Liver (tissue), 9 donors: ENCODE measurements around the gene RORC. TPM values are rescaled to one million over a fixed set of nuclear protein-coding genes. Genes with fewer than 3 reads are reported as not detected.

ENCODE experiments used
- DNase-seq: peaks from one replicate; pipeline ENCODE4 v3.0.0-alpha.2; 2017; ENCODE audit warnings: low spot score
- H3K27ac ChIP-seq, 2 donors: one replicate each; pipeline ENCODE4 v1.7.0; 2013; ENCODE audit warnings: inconsistent platforms in 2 of 2, low read length in 2 of 2, control low read depth in 1 of 2, low read depth in 1 of 2, mild to moderate bottlenecking in 1 of 2
- H3K27me3 ChIP-seq, 4 donors: one replicate each; pipeline versions ENCODE4 v1.6.1 to v1.7.0; 2013; ENCODE audit warnings: low read length in 3 of 4, inconsistent platforms in 1 of 4, mild to moderate bottlenecking in 1 of 4, moderate library complexity in 1 of 4; ENCODE audit not compliant: control insufficient read depth in 4 of 4, insufficient read depth in 4 of 4
- H3K36me3 ChIP-seq, 4 donors: one replicate each; pipeline versions ENCODE4 v1.6.1 to v1.7.0; 2013; ENCODE audit warnings: low read length in 3 of 4, mild to moderate bottlenecking in 3 of 4, low read depth in 1 of 4, moderate library complexity in 1 of 4; ENCODE audit not compliant: control insufficient read depth in 4 of 4, insufficient read depth in 3 of 4
- H3K4me1 ChIP-seq, 4 donors: one replicate each; pipeline versions ENCODE4 v1.6.1 to v1.7.0; 2013; ENCODE audit warnings: low read length in 3 of 4, mild to moderate bottlenecking in 3 of 4, moderate library complexity in 1 of 4; ENCODE audit not compliant: control insufficient read depth in 4 of 4, insufficient read depth in 4 of 4
- H3K4me3 ChIP-seq, 3 donors: one replicate each; pipeline versions ENCODE4 v1.6.1 to v1.7.0; 2013; ENCODE audit warnings: low read length in 3 of 3, control low read depth in 1 of 3, low read depth in 1 of 3, mild to moderate bottlenecking in 1 of 3
- H3K9ac ChIP-seq, 2 donors: one replicate each; pipeline ENCODE4 v1.7.0; 2013; ENCODE audit warnings: low read length in 2 of 2, mild to moderate bottlenecking in 2 of 2, moderate library complexity in 2 of 2, control low read depth in 1 of 2, low read depth in 1 of 2
- H3K9me3 ChIP-seq, 4 donors: one replicate each; pipeline versions ENCODE4 v1.6.1 to v1.7.0; 2013; ENCODE audit warnings: low read length in 3 of 4; ENCODE audit not compliant: control insufficient read depth in 4 of 4
- CTCF ChIP-seq: fragments of 150-350 bp; IDR thresholded peaks from 2 replicates; pipeline ENCODE4 v1.5.1; 2017; ENCODE audit warnings: improper control_type of control experiment, low read depth, low read length; ENCODE audit not compliant: missing input control
- EGR1 ChIP-seq, 2 donors: IDR thresholded peaks; 2 replicates each; pipeline ENCODE4 v1.6.1; 2016 to 2018; ENCODE audit warnings: antibody characterized with exemption in 2 of 2, low read depth in 2 of 2
- FOXA1 ChIP-seq: IDR thresholded peaks from 2 replicates; pipeline ENCODE4 v1.6.1; 2016; ENCODE audit warnings: antibody characterized with exemption
- FOXA2 ChIP-seq: IDR thresholded peaks from 2 replicates; pipeline ENCODE4 v1.6.1; 2016; ENCODE audit warnings: antibody characterized with exemption
- GABPA ChIP-seq, 2 donors: IDR thresholded peaks in 1 of 2; conservative IDR thresholded peaks in 1 of 2; 2 replicates each; pipeline ENCODE4 v1.6.1; 2016; ENCODE audit warnings: antibody characterized with exemption in 2 of 2, mild to moderate bottlenecking in 1 of 2, moderate library complexity in 1 of 2
- HNF4G ChIP-seq: IDR thresholded peaks from 2 replicates; pipeline ENCODE4 v1.6.1; 2016; ENCODE audit warnings: antibody characterized with exemption
- JUND ChIP-seq, 2 donors: IDR thresholded peaks; 2 replicates each; pipeline ENCODE4 v1.6.1; 2016; ENCODE audit warnings: antibody characterized with exemption in 2 of 2
- MAX ChIP-seq: IDR thresholded peaks from 2 replicates; pipeline ENCODE4 v1.6.1; 2016; ENCODE audit warnings: antibody characterized with exemption
- NR2F2 ChIP-seq: IDR thresholded peaks from 2 replicates; pipeline ENCODE4 v1.6.1; 2016; ENCODE audit warnings: antibody characterized with exemption
- RAD21 ChIP-seq, 2 donors: IDR thresholded peaks; 2 replicates each; pipeline ENCODE4 v1.6.1; 2016; ENCODE audit warnings: antibody characterized with exemption in 2 of 2, mild to moderate bottlenecking in 2 of 2
- REST ChIP-seq: IDR thresholded peaks from 2 replicates; pipeline ENCODE4 v1.6.1; 2016; ENCODE audit warnings: antibody characterized with exemption, mild to moderate bottlenecking
- RXRA ChIP-seq, 2 donors: IDR thresholded peaks; 2 replicates each; pipeline ENCODE4 v1.6.1; 2017 to 2018; ENCODE audit warnings: antibody characterized with exemption in 2 of 2, mild to moderate bottlenecking in 1 of 2
- SP1 ChIP-seq: IDR thresholded peaks from 2 replicates; pipeline ENCODE4 v1.6.1; 2018; ENCODE audit warnings: antibody characterized with exemption, mild to moderate bottlenecking
- YY1 ChIP-seq: IDR thresholded peaks from 2 replicates; pipeline ENCODE4 v1.6.1; 2016; ENCODE audit warnings: antibody characterized with exemption, mild to moderate bottlenecking
- WGBS: extraction: QIAGEN DNeasy Blood & Tissue Kit; methylation state at CpG from one replicate; pipeline ENCODE4 v1.1.7; 2013; 5-methylcytosine and 5-hydroxymethylcytosine counted together
- polyA plus RNA-seq, 2 donors: library from polyadenylated mRNA; stranded (reverse) in 1 of 2; unstranded in 1 of 2; fragments of 200-250 nt in 1 of 2; fragments of >200 nt in 1 of 2; fragmentation: Nextera tagmentation in 1 of 2; extraction: Ambion mirVana in 1 of 2; gene quantifications; one replicate each; pipeline versions ENCODE4 v1.2.1 to v1.2.3, GENCODE V29; 2013 to 2015
- total RNA-seq, 2 donors: library from RNA; depleted of rRNA; stranded (reverse); fragments of >200 nt; gene quantifications; one replicate each; pipeline ENCODE4 v1.2.3, GENCODE V29; 2014
- TF ChIP-seq, protein P1 (sequence below): IDR thresholded peaks from 2 replicates; pipeline ENCODE4 v1.6.1; 2016; ENCODE audit warnings: antibody characterized with exemption
- donor health status: healthy.
- donor health status: healthy.
- donor health status: healthy.
- donor health status: healthy.
- donor health status: healthy.

Gene RORC
- total and polyA plus RNA-seq, 4 donors, result 2.9 to 59.2 (median 13.0) TPM

DNA sequence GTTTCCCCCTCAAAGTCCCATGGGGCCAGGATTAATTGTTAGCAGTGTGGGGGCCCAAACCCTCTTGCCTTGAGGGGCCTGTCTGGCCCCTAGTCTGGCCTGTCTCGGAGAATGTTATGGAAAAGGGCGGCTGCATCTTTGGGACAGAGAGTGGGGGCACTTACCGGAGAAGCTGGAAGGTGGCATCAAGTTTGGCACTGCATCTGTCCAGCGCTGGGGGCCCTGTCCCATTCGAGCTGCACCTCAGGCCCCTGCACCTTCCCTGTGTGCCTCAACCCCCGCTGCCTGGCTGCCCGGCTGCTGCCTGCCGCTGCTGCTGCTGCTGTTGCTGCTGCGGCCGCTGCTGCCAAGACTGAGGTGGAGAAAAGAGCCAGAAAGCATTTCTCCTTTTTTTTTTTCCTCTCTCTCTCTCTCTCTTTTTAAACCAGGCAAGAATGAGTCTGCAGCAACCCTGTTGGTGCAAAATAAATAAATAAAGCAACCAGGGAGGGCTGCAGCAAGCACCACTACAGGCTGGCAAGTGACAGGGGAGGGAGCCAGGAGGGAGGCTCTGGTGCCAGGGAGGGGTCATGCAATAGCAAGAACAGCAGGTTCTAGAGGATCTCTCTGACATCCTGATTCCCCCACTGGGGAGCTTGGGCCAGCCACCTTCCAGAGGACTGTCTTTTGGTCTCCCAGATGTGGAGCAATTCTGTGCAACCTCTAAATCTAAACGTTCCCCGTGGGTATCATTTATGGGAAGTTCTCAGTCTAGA, 26.4 kb downstream of the RORC start, which contains the start of gene LINGO4:
TSS of gene LINGO4 (minus strand) at position 354 of the 755 bp plus-strand sequence. CDS start 2,715 bp downstream, outside the sequence.
- no peak for TF ChIP-seq YY1
- no peak for TF ChIP-seq FOXA1
- TF ChIP-seq RAD21 (IDR thresholded peaks at IDR 0.05), result no peak
- TF ChIP-seq MAX, result no peak
- TF ChIP-seq REST, result no peak
- no peak for TF ChIP-seq CTCF
- no peak for TF ChIP-seq JUND (IDR thresholded peaks at IDR 0.05)
- TF ChIP-seq HNF4G, result no peak
- TF ChIP-seq GABPA (IDR thresholded peaks at IDR 0.05 in 1 of 2, conservative IDR thresholded peaks at IDR 0.05 in 1 of 2), result no peak
- TF ChIP-seq SP1, result no peak
- no peak for TF ChIP-seq NR2F2
- TF ChIP-seq, protein P1, sequence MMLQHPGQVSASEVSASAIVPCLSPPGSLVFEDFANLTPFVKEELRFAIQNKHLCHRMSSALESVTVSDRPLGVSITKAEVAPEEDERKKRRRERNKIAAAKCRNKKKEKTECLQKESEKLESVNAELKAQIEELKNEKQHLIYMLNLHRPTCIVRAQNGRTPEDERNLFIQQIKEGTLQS, result no peak
- no peak for TF ChIP-seq EGR1 (IDR thresholded peaks at IDR 0.05; ENCODE audit: low read depth in 2 of 2)
- TF ChIP-seq FOXA2, result no peak
- TF ChIP-seq RXRA (IDR thresholded peaks at IDR 0.05), result no peak
- Histone ChIP-seq H3K36me3 (peaks cover 0 to 28% (median 23%) of the 10 kb centered on the region in 4 donors), H3K4me1 (no peaks in the 10 kb centered on the region), H3K9ac (no peak within 1 kb of the TSS), H3K9me3 (no peaks in the 10 kb centered on the region), H3K27me3 (no peaks in the 10 kb centered on the region), H3K4me3 (no peak within 1 kb of the TSS), H3K27ac (no peak within 1 kb of the TSS)
- DNase-seq, result no peak
- WGBS, result 47% methylated on average over 12 of the region's 12 CpGs

DNA sequence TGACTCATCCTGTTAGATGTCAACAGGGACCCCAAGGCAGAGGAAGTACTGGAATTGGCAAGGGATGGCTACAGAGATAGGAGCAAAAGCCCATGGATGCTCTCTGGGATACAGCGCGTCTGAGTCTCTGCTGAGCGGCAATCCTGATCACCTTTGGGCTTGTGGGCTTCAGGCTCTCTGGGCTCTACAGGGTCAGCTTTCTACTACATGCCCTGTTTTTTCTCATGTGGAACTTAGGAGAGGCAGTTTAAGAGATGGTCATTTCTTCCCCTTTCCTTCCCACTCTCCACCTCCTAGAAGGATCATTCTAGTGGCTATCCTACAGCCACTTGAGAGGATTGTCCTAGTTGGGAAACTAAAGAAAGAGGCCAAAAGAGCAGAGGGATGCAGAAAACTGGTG, 27.7 kb downstream of the RORC start:
- no peak for TF ChIP-seq MAX
- no peak for TF ChIP-seq JUND (IDR thresholded peaks at IDR 0.05)
- Histone ChIP-seq H3K4me3 (no peak overlapping the region), H3K4me1 (no peaks in the 10 kb centered on the region), H3K27me3 (no peaks in the 10 kb centered on the region), H3K27ac (no peak overlapping the region), H3K36me3 (peaks cover 0 to 21% (median 15%) of the 10 kb centered on the region in 4 donors), H3K9me3 (no peaks in the 10 kb centered on the region), H3K9ac (no peak overlapping the region)
- no peak for DNase-seq
- WGBS, result 96% methylated on average over 3 of the region's 3 CpGs
